ENCODE measurements around the gene PPP2R2C.

Gene PPP2R2C

DNA sequence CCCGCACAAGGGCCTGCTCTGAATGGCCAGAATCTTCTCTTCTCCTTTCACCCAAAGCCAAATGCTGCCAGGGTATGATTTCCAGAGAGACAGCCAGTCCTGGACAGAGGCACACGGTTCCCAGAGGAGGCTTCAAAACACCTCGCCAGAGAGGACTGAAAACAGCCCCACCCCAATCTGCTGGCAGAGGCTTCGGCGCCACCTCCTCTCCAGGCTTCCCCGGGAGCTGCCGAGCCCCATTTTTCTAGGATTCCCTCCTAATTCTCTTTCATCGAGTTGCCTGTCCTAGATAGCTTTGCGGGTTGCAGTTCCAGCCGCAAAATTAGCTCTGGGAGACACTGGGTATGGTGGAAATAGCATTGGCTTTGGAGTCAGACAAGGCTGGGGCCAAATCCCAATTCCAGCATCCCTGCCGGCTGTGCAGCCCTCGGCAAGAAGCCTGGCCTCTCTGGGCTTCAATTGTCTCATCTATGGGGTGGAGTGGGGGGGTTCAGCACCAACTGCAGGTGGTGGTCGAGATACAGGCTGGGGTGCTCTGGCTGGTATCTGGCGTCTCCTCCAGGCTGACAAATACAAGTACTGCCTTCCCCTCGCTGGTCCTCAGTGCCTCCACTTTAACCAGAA, 22.6 kb downstream of the PPP2R2C start:
- DNase-seq (ENCODE audit: low read depth in 2 of 2), result no peak

DNA sequence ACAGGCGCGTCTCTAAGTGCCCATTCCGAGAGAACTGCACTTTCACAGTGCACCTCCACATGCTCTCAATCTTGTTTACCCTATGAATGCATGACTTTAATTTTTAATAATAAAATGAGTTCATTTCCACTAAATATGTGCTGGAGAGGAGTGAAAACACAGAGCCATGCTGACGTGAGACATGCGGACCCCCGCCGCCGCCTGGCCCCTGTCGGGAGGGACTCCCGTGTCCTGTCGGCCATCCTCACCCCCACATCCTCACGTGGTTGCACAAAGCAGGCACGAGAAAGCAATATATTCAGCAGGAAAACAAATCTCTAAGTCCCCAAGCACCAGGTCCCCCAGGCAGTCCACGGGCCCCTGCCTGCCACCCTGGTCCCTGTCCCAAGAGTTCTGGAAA, 23.1 kb downstream of the PPP2R2C start:
- DNase-seq (ENCODE audit: low read depth in 2 of 2), result no peak

- no peak for DNase-seq (ENCODE audit: low read depth in 2 of 2)
Measured at GRCh38 chr4:6448476-6449170, 23.8 kb downstream of the PPP2R2C start.

GRCh38 chr4:6447672-6448171, 24.7 kb downstream of the PPP2R2C start:
- no peak for DNase-seq (ENCODE audit: low read depth in 2 of 2)

GRCh38 chr4:6446538-6447451, 25.6 kb downstream of the PPP2R2C start:
- DNase-seq (ENCODE audit: low read depth in 2 of 2), result no peak

- DNase-seq (ENCODE audit: low read depth in 2 of 2), result no peak
Measured at GRCh38 chr4:6446130-6446482, 26.3 kb downstream of the PPP2R2C start.

DNA sequence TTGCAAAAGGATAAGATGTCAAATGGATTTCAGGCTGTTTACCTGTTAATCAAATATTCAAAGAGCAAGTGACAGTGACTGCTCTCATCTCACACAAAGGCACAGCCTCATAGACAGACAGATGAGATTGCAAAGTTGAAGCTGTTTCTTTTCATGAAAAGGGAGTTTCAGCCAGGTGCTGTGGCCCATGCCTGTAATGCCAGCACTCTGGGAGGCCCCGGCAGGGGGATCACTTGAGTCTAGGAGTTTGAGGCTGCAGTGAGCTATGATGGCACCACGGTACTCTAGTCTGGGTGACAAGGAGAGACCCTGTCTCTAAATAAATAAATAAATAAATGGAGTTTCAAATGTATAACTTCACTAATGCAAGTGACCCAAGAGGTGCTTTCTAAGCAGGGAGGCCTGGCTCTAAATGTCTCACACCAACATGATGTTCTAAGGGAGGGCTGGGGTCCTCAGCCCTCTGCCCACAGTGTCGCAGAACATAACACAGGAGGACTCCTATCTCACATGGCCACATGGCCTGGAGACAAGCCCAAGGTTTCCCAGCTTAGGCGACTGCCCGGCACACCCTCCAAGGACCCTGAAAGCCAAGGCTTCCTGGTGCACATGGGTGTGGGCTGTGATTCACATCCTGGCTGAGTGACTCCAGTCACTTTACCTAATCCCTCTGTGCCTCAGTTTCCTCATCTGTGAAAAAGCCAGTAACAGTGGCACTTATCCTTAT, 26.8 kb downstream of the PPP2R2C start:
- no peak for DNase-seq (ENCODE audit: low read depth in 2 of 2)

- no peak for DNase-seq (ENCODE audit: low read depth in 2 of 2)
Measured at GRCh38 chr4:6444582-6444981, 27.8 kb downstream of the PPP2R2C start.

- no peak for DNase-seq (ENCODE audit: low read depth in 2 of 2)
Measured at GRCh38 chr4:6443035-6444023, 29.1 kb downstream of the PPP2R2C start.

DNA sequence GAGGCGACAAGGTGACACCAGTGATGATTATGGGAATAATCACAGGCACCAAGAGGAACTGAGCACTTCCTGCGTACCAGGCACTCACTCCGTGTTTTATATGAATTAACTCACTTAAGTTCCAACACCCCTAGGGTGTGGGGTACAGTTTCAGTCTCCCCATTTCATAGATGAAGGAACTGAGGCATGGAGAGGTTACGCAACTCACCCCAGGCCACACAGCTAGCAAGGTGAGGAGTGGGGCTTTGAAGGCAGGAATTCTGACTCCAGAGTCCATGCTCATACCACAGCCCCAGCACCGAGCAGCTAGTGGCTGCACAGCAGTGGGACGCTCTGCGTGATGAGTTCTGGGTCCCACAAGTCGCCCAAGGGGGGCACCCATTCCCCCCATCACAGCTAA, 29.9 kb downstream of the PPP2R2C start:
- DNase-seq (ENCODE audit: low read depth in 2 of 2), result no peak

- DNase-seq (ENCODE audit: low read depth in 2 of 2), result no peak
Measured at GRCh38 chr4:6441758-6442157, 30.7 kb downstream of the PPP2R2C start.

GRCh38 chr4:6441202-6441582, 31.2 kb downstream of the PPP2R2C start:
- DNase-seq (ENCODE audit: low read depth in 2 of 2), result no peak

DNA sequence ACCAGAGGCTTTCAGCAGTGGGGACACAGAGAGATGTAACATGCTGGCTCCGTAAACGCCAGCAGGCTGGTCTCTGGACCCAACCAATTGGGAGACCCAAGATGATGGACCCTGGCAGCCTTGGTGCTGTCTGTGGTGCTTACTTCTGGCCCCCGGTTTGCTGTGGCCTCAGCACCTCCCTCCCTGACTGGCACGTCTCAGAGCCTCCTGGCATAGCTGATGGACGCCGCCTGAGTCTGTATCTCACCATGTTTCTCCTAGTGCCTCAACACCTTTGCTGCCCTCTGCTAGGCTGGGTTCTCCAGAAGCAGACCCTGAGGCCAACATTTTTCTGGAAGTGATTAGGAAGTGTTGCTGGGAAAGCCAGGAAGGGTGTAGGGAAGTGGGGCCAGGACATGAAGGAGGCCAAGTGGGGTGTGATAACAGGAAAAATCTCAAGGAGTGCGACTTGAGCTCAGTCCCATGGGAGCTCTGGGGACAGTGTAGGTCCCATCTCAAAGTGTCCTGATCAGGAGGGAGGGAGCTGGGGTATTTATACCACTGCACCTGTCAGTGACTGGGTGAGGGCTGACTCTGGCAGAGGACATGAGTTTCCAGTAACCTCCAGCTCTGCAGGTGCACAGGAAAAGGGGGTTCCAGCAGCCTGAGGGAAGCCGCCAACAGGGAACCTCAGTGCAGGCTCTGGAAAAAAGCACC, 31.8 kb downstream of the PPP2R2C start:
- DNase-seq (ENCODE audit: low read depth in 2 of 2), result no peak

DNA sequence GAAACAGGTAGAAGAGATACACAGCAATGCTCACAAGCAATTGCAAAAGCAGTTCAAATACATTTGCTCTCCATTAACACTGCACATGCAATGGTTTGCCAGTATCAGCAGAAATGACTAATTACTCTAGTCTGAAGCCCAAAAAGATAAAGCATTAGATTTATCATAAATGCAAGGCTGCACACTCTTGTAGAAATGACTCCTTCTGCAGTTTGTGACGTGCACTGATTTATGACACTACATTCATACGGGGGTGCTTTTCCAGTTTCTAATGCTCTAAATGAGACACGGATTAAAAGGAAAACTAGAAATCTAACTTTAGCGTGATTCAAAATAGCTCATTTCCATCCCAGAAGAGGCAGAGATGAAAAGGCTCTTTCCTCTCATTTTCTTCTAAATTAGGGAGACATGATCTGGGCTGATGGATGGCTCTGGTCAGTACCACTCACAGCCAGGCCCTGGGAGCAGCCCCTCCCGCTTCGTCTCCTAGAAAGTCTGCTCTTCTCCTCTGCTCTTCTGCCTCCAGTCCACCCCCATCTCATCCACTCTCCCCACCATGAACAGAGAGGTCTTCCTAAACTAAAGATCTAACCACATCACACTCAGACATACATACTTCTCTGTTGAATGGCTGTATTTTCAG, 33.2 kb downstream of the PPP2R2C start:
- no peak for DNase-seq (ENCODE audit: low read depth in 2 of 2)

DNA sequence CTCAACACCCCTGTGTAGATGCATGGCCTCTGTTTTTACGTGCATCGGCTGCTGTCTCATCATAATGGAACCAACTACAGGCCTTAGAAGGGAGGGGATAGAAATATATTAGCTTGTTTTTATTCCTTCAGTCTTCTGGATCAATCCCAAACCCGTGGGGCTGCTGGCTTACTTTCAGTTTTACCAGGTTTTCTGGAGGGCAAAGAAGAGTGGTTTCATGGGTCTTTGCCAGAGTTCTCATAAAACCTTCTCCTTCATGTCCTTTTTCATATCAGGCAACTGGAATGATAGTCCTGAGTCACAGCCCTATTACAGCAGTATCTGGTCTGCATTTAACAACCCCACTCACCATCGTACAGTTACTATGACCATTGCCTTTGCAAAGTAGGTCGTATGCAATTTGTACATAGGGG, 34.6 kb downstream of the PPP2R2C start:
- DNase-seq (ENCODE audit: low read depth in 2 of 2), result no peak

GRCh38 chr4:6435010-6435409, 37.4 kb downstream of the PPP2R2C start:
- DNase-seq (ENCODE audit: low read depth in 2 of 2), result no peak

- DNase-seq (ENCODE audit: low read depth in 2 of 2), result no peak
Measured at GRCh38 chr4:6430927-6431326, 41.5 kb downstream of the PPP2R2C start.

DNA sequence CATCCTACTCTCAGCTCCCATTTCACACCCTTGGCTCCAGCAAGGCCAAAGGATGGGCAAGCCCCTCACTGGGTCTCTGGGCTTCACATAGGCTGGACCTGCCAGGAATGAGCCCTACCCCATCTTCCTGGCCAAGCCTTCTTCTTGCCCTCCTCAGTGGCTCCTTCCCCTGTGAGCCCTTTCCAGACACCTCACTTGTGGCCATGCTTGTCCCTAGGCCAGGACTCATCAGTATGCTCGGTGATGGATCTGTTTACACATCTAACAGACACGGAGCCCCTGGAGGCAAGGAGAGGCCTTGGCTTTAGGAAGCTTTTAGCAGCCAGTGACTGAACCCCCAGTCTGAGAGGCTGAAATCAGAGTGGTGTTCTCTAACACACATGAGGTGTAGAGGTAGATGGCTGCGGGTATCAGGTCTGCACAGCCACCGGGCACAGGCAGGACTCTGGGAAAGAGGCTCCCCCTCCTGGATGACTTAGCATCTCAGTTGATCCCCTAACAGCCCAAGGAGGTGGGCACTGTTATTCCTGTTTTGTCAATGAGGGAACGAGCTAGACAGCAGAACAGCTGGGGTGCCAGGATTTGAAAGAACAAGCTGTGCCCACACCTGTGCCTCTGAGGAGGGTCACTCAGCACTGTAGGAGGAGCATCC, 44.8 kb downstream of the PPP2R2C start:
- no peak for DNase-seq (ENCODE audit: low read depth in 2 of 2)
